Epithelial cell of prostate (primary cell): ENCODE measurements around the gene EPB41L1.

Experiments
- DNase-seq: peaks from one replicate; pipeline ENCODE4 v3.0.0-alpha.2; 2011; ENCODE audit warnings: low read depth, low spot score
- H3K27ac ChIP-seq: fragments of 450-650 bp; 2 replicates; pipeline ENCODE4 v1.5.1; 2017; ENCODE audit warnings: mild to moderate bottlenecking

Gene EPB41L1

GRCh38 chr20:36251426-36251825, 96.9 kb downstream of the EPB41L1 start:
- peak overlapping the region; percentile 29 for H3K27ac ChIP-seq

DNA sequence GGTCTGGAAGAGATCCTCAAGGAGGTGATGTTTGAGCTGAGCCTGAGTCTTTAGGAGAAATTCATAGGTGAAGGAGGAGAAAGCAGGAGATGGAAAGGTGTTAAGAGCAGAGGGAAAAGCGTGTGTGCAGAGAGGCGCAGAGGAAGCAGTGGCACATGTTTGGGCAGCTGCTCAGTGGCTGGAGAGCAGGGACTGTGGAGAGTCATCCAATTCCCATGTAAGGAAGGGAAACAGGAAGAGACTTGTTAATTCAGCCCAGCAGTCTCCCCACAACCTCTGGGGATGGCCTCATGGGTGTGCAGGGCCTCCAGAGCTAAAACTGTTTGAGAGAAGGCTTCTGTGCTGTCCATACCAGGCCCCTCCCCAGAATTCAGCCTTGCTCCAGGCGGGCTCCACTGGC, 98.0 kb downstream of the EPB41L1 start:
- no peak for DNase-seq

More at GRCh38 chr20:36251426-36251825, 96.9 kb downstream of the EPB41L1 start:
- DNase-seq: no peak

DNA sequence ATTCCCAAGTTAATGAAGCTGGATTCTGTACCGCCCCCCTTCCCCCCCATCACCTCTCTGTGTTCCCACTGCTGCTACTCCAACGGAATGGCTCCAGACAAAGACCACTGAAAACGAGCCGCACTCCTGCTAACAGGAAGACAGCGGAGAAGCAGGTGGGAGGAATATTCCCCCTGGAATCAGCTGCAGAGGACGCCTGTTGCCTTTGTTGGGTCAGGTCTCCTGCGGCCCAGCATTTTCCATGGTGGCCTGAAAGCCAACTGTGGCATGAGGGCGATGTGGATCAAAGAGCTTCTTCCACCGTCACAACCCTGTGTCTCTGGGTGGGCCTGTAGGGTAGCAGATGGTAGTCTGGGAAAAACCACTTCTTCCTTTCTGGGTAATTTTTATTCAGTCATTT, 98.5 kb downstream of the EPB41L1 start:
- DNase-seq: no peak

More for the DNA sequence above, 98.0 kb downstream of the EPB41L1 start:
- peak overlapping the region; percentile 29 for H3K27ac ChIP-seq

GRCh38 chr20:36254076-36254475, 99.5 kb downstream of the EPB41L1 start:
- DNase-seq: no peak
- H3K27ac ChIP-seq: no peak overlapping the region

More for the DNA sequence above, 98.5 kb downstream of the EPB41L1 start:
- peak overlapping the region; percentile 29 for H3K27ac ChIP-seq

DNA sequence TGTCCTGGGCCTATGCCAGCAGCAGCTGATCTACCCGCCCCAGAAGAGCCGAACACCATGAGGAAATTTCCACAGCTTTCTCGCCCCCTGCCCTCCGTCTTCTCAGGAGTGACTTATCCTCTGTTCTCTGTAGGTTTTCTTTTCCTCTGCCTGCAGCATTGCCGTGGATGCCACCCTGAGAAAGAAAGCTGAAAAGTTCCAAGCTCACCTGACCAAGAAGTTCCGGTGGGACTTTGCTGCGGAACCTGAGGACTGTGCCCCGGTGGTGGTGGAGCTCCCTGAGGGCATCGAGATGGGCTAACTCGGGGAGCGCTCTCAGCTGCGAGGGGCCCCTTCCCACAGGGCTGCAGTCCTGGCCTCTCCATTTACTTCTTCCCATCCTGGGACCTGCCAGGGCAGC, 100.9 kb downstream of the EPB41L1 start:
- DNase-seq: no peak
- no peak overlapping the region for H3K27ac ChIP-seq

DNA sequence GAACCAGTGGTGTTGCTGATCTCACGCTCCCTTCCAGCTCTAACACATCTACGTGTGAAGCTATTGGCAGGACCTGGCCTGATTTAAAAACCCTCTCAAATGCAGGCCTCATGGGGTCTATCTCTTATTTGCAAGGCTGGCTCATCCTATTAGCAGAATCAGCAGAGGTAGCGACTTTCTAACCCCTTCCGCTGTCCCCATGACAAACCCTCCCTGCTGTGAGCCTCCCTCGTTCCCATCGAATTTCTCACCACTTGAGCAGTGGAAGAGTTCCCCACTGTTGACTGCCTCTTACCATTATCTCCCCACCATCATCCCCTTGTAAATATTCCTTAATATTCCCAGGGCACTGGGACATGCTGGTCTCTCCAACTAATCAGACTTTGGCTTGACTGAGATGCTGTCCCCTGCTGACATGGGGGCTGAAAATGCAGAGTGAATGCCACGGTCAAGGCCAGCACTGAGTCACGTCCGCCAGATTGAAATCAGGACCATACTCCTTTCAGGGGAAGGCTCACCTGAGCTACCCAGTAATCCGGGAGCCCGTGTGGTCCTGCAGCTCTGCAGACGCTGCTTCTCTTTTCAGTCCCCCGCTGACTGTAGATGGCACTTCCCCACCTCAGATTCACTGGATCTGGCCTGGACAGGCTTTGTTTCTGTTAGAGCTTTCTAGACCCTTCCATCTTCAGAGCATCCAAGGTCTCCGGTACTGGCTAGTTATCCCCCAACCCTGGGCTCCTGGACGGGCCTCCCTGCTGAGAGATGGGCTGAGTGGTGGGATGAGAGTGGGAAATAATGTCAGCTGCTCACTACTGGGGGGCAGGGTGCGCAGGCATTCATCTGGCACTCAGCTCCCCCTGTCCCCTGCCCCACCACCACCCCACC, 104.9 kb downstream of the EPB41L1 start:
- no peak overlapping the region for H3K27ac ChIP-seq
- DNase-seq: no peak

DNA sequence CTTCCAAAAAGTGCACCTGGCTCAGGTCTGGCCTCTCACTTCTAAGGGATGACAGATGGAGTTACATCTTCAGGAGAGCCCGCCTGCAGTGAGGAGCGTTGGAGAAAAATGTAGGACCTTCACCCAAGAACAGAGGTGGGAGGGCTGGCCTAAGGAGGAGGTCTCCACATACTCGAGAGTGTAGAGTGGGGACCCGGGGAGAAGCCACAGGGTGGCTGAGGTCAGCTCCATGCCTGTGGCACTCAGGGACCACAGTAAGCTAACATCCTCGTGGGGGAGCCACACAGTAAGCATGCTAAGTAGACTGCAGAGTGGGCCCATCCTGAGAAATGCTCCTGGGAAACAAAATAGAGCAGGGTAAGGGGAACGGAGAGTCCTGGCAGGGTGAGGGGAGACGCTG, 105.8 kb downstream of the EPB41L1 start:
- H3K27ac ChIP-seq: no peak overlapping the region
- DNase-seq: no peak

DNA sequence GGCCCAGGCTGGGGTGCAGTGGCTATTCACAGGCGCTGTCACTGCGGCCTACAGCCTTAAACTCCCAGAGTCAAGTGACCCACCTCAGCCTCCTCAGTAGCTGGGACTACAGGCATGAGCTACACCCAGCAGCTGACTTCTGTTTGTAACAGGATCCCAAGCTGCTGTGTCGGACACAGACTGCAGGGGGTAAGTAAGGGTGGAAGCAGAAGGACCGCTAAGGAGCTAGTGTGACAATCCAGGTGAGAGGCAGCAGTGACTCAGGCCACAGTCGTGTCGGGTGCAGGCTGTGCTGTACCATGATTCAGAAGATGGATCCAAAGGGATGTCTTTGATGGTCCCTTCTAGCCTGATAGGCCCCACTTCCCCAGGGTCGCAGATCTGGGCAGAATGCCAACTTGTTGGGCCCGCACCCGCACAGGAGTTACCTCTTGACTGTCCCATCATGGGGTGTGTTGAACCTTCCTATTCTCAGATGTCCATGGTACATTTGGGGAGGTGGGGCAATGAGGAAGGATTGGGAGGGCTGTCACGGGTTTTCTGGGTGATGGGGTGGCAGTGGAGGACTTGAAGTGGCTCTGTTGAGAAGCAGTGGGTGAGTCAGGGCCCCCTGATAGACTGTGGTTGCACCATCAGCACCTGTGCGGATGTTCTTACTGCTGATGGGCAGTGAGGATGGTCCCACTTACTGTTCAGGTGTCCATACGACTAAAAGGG, 107.0 kb downstream of the EPB41L1 start:
- no peak for DNase-seq
- no peak overlapping the region for H3K27ac ChIP-seq

DNA sequence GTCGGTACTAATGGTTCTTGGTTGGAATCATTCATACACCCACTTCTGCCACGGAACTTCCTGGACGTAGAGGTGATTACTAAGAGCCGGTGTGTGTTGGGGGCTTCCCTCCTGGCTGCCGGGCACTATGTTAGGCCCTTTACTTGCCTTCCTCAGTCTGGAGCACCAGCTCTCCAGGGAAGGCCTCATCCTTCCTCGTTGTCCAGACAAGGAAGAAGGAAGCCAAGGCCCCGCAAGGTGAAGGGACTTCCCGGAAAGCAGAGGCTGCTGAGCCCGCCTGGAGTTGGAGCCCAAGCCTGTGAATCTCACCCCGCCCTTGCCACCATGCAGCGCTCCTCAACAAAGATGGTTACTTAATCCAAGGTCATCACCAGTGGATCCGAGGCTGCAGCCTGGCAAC, 107.9 kb downstream of the EPB41L1 start:
- no peak for DNase-seq
- H3K27ac ChIP-seq: no peak overlapping the region

- no peak overlapping the region for H3K27ac ChIP-seq
- DNase-seq: no peak
These were observed 110.1 kb downstream of the EPB41L1 start for GRCh38 chr20:36264426-36265246.

- no peak overlapping the region for H3K27ac ChIP-seq
- no peak for DNase-seq
These were observed 111.6 kb downstream of the EPB41L1 start for GRCh38 chr20:36266189-36266588.

- no peak for DNase-seq
- H3K27ac ChIP-seq: no peak overlapping the region
These were observed 113.3 kb downstream of the EPB41L1 start for GRCh38 chr20:36267605-36268381.

- no peak for DNase-seq
- H3K27ac ChIP-seq: no peak overlapping the region
These were observed 114.2 kb downstream of the EPB41L1 start for GRCh38 chr20:36268440-36269342.

GRCh38 chr20:36269507-36269906, 115.0 kb downstream of the EPB41L1 start:
- no peak overlapping the region for H3K27ac ChIP-seq
- no peak for DNase-seq

GRCh38 chr20:36270744-36271638, 116.5 kb downstream of the EPB41L1 start:
- no peak for DNase-seq
- H3K27ac ChIP-seq: no peak overlapping the region

- no peak for DNase-seq
- no peak overlapping the region for H3K27ac ChIP-seq
These were observed 117.4 kb downstream of the EPB41L1 start for GRCh38 chr20:36271639-36272546.
